Ishikawa (cell line): ENCODE data around the gene PARD3B.

Experiments used
- CEBPB ChIP-seq: IDR thresholded peaks from 2 replicates; pipeline ENCODE4 v1.6.1; 2012
- CREB1 ChIP-seq: IDR thresholded peaks from 2 replicates; pipeline ENCODE4 v1.6.1; 2012; ENCODE audit warnings: low read depth
- EGR1 ChIP-seq: IDR thresholded peaks from 2 replicates; pipeline ENCODE4 v1.6.1; 2012
- EP300 ChIP-seq: IDR thresholded peaks from 2 replicates; pipeline ENCODE4 v1.6.1; 2012; ENCODE audit warnings: borderline replicate concordance
- FOXM1 ChIP-seq: IDR thresholded peaks from 2 replicates; pipeline ENCODE4 v1.6.1; 2012; ENCODE audit warnings: low read depth, borderline replicate concordance
- MAX ChIP-seq: IDR thresholded peaks from 2 replicates; pipeline ENCODE4 v1.6.1; 2012
- NFIC ChIP-seq: IDR thresholded peaks from 2 replicates; pipeline ENCODE4 v1.6.1; 2012
- RAD21 ChIP-seq: IDR thresholded peaks from 2 replicates; pipeline ENCODE4 v1.6.1; 2012; ENCODE audit warnings: low read depth
- REST ChIP-seq: IDR thresholded peaks from 2 replicates; pipeline ENCODE4 v1.6.1; 2012; ENCODE audit warnings: low read depth, mild to moderate bottlenecking
- TAF1 ChIP-seq: IDR thresholded peaks from 2 replicates; pipeline ENCODE4 v1.6.1; 2012; ENCODE audit warnings: low read depth, mild to moderate bottlenecking
- TCF12 ChIP-seq: IDR thresholded peaks from 2 replicates; pipeline ENCODE4 v1.6.1; 2012; ENCODE audit warnings: low read depth
- TEAD4 ChIP-seq: IDR thresholded peaks from 2 replicates; pipeline ENCODE4 v1.6.1; 2012
- USF1 ChIP-seq: IDR thresholded peaks from 2 replicates; pipeline ENCODE4 v1.6.1; 2012
- YY1 ChIP-seq: IDR thresholded peaks from 2 replicates; pipeline ENCODE4 v1.6.1; 2012; ENCODE audit warnings: low read depth
- ZBTB7A ChIP-seq: IDR thresholded peaks from 2 replicates; pipeline ENCODE4 v1.6.1; 2012; ENCODE audit warnings: low read depth

The PARD3B gene

GRCh38 chr2:205001300-205001966 lies 456.2 kb downstream of the PARD3B start:
- TF ChIP-seq EP300 (no peak), CREB1 (no peak), NFIC (no peak), RAD21 (no peak), TCF12 (no peak), ZBTB7A (no peak), YY1 (no peak), MAX (no peak), USF1 (no peak), FOXM1 (no peak), EGR1 (no peak), TAF1 (no peak), TEAD4 (no peak)

GRCh38 chr2:205002390-205002789 lies 457.1 kb downstream of the PARD3B start:
- no peak for TF ChIP-seq CREB1
- no peak for TF ChIP-seq USF1
- no peak for TF ChIP-seq YY1
- TF ChIP-seq ZBTB7A, result no peak
- TF ChIP-seq TEAD4, result no peak
- TF ChIP-seq FOXM1, result no peak
- TF ChIP-seq EP300, result no peak
- no peak for TF ChIP-seq MAX
- TF ChIP-seq REST, result no peak
- TF ChIP-seq TCF12, result no peak
- no peak for TF ChIP-seq NFIC

GRCh38 chr2:205003288-205003687 lies 458.0 kb downstream of the PARD3B start:
- TF ChIP-seq EGR1 (no peak), TEAD4 (no peak), TCF12 (no peak), CREB1 (no peak), NFIC (no peak)

- TF ChIP-seq TAF1 (no peak), EP300 (no peak), MAX (no peak), NFIC (no peak), ZBTB7A (no peak), FOXM1 (no peak)
Observed at GRCh38 chr2:205010196-205010595, 464.9 kb downstream of the PARD3B start.

GRCh38 chr2:205011031-205011430 lies 465.8 kb downstream of the PARD3B start:
- TF ChIP-seq CEBPB (no peak), REST (no peak), ZBTB7A (no peak), CREB1 (no peak), RAD21 (no peak), NFIC (no peak)

GRCh38 chr2:205012961-205013360 lies 467.7 kb downstream of the PARD3B start:
- TF ChIP-seq REST (no peak), MAX (no peak), TEAD4 (no peak), NFIC (no peak), TCF12 (no peak), FOXM1 (no peak), RAD21 (no peak), ZBTB7A (no peak), CREB1 (no peak), USF1 (no peak), CEBPB (no peak), TAF1 (no peak), EP300 (no peak), YY1 (no peak), EGR1 (no peak)
